Stimulated activated CD8-positive, alpha-beta memory T cell treated with anti-CD3 and anti-CD28 coated beads, Interleukin-2, amount 100 ng/mL, for 1 hour (primary cell): ENCODE results near the gene GIMAP1.
A peak's percentile ranks its signal among the peaks of the same experiment; 100 is the strongest.
"Not testable (repeated sequence)": the region's sequence is repeated elsewhere in the genome, so short reads cannot be mapped to it uniquely, and the experiment has no call there.

Experiments
- DNase-seq, 2 donors: peaks; one replicate each; pipeline ENCODE4 v3.0.0-alpha.2; 2020; ENCODE audit warnings: low read depth in 2 of 2

The GIMAP1 gene

GRCh38 chr7:150716368-150716767 lies at the start of gene GIMAP1:
TSS of gene GIMAP1 (plus strand) at chr7:150716613. CDS start at chr7:150719048, 2,435 bp downstream.
- no peak for DNase-seq

GRCh38 chr7:150668472-150668911 lies 47.9 kb upstream of the GIMAP1 start:
- peak in 1 of 2 donors; percentile 37 for DNase-seq

- no peak for DNase-seq
These were observed 47.4 kb upstream of the GIMAP1 start for GRCh38 chr7:150668977-150669376.

- DNase-seq = not testable (repeated sequence)
These were observed 44.4 kb upstream of the GIMAP1 start for GRCh38 chr7:150671798-150672585.

GRCh38 chr7:150675714-150676113 lies 40.7 kb upstream of the GIMAP1 start:
- no peak for DNase-seq

- DNase-seq = not testable (repeated sequence)
These were observed 40.1 kb upstream of the GIMAP1 start for GRCh38 chr7:150676276-150676675.

- DNase-seq = not testable (repeated sequence)
These were observed 39.6 kb upstream of the GIMAP1 start for GRCh38 chr7:150676854-150677253.

GRCh38 chr7:150678601-150679000 lies 37.8 kb upstream of the GIMAP1 start:
- not testable (repeated sequence) for DNase-seq

GRCh38 chr7:150680364-150680763 lies 36.0 kb upstream of the GIMAP1 start:
- not testable (repeated sequence) for DNase-seq

GRCh38 chr7:150685219-150686029 lies 31.0 kb upstream of the GIMAP1 start, which contains the start of gene GIMAP2:
TSS of gene GIMAP2 (plus strand) at chr7:150685706. CDS start at chr7:150687060, 1,354 bp downstream.
- no peak for DNase-seq

GRCh38 chr7:150686030-150686631 lies 30.3 kb upstream of the GIMAP1 start:
- no peak for DNase-seq

GRCh38 chr7:150688630-150689029 lies 27.8 kb upstream of the GIMAP1 start:
- DNase-seq = no peak

GRCh38 chr7:150695654-150696053 lies 20.8 kb upstream of the GIMAP1 start:
- DNase-seq = no peak

GRCh38 chr7:150703209-150703608 lies 13.2 kb upstream of the GIMAP1 start:
- DNase-seq = no peak

GRCh38 chr7:150715293-150715692 lies 1.1 kb upstream of the GIMAP1 start:
- DNase-seq = no peak

- DNase-seq = no peak
These were observed 675 bp upstream of the GIMAP1 start for GRCh38 chr7:150715738-150716137.

GRCh38 chr7:150716939-150717338 lies 526 bp downstream of the GIMAP1 start:
- DNase-seq = no peak

GRCh38 chr7:150717814-150718420 lies 1.5 kb downstream of the GIMAP1 start:
- no peak for DNase-seq

- no peak for DNase-seq
These were observed 3.0 kb downstream of the GIMAP1 start for GRCh38 chr7:150719436-150719835.

- no peak for DNase-seq
These were observed 3.8 kb downstream of the GIMAP1 start for GRCh38 chr7:150719960-150720891.

GRCh38 chr7:150721970-150722373 lies 5.6 kb downstream of the GIMAP1 start:
- no peak for DNase-seq
